HEK293 (cell line): Measurements from ENCODE around the gene IDE.

ENCODE experiments used
- CTCF ChIA-PET: fragments of 350-600 bp; formaldehyde crosslinking; extraction: SDS; loops from one replicate; lab custom pipeline; 2021; ENCODE audit warnings: antibody characterized with exemption; lab: Yijun Ruan, JAX
- POLR2A ChIA-PET: fragments of 300-600 bp; formaldehyde crosslinking; extraction: SDS; loops from one replicate; lab custom pipeline; 2020; ENCODE audit warnings: antibody characterized with exemption, inconsistent platforms; lab: Yijun Ruan, JAX
- H3K27ac ChIP-seq: fragments of 200-500 bp; sonication (Bioruptor generic); 2 replicates; pipeline ENCODE4 v1.5.1; 2014; ENCODE audit warnings: low read depth, low read length, control low read depth, inconsistent platforms; ENCODE audit errors: extremely low read depth
- H3K36me3 ChIP-seq, 2 experiments: fragments of 200-500 bp in 1 of 2; sonication (Bioruptor generic) in 1 of 2; 1 replicate in 1 of 2; 2 replicates in 1 of 2; pipeline ENCODE4 v1.5.1; 2014 to 2017; ENCODE audit warnings: inconsistent platforms in 2 of 2, low read length in 2 of 2; ENCODE audit not compliant: control insufficient read depth in 2 of 2, insufficient read depth in 1 of 2
- H3K4me1 ChIP-seq: fragments of 200-500 bp; sonication (Bioruptor generic); 2 replicates; pipeline ENCODE4 v1.5.1; 2014; ENCODE audit warnings: mild to moderate bottlenecking, low read length, inconsistent platforms; ENCODE audit not compliant: control insufficient read depth, insufficient read depth
- H3K4me3 ChIP-seq: 2 replicates; pipeline ENCODE4 v1.5.1; 2011; ENCODE audit warnings: low read depth, mild to moderate bottlenecking, control low read depth, low read length, moderate library complexity
- H3K9me3 ChIP-seq: fragments of 200-500 bp; sonication (Bioruptor generic); 2 replicates; pipeline ENCODE4 v1.5.1; 2014; ENCODE audit warnings: low read depth, low read length, inconsistent platforms; ENCODE audit not compliant: control insufficient read depth, insufficient read depth
- BCL6B ChIP-seq: fragments of 450-650 bp; formaldehyde crosslinking; IDR thresholded peaks from 2 replicates; pipeline ENCODE4 v1.5.1; 2017; ENCODE audit warnings: missing biosample characterization, missing genetic modification characterization
- GLI2 ChIP-seq: fragments of 450-650 bp; formaldehyde crosslinking; IDR thresholded peaks from 2 replicates; pipeline ENCODE4; 2017; ENCODE audit warnings: missing biosample characterization, missing genetic modification characterization, low read depth, borderline replicate concordance
- HOXD13 ChIP-seq: sonication (generic); formaldehyde crosslinking; IDR thresholded peaks from 2 replicates; pipeline ENCODE4 v1.8.0; 2022; ENCODE audit warnings: missing genetic modification reagents, borderline replicate concordance
- KLF8 ChIP-seq: fragments of 450-650 bp; formaldehyde crosslinking; IDR thresholded peaks from 2 replicates; pipeline ENCODE4 v1.5.1; 2016; ENCODE audit warnings: missing biosample characterization, missing genetic modification characterization
- OSR2 ChIP-seq: fragments of 450-650 bp; formaldehyde crosslinking; IDR thresholded peaks from 2 replicates; pipeline ENCODE4 v1.5.1; 2016; ENCODE audit warnings: missing biosample characterization, missing genetic modification characterization
- REPIN1 ChIP-seq: fragments of 450-650 bp; formaldehyde crosslinking; IDR thresholded peaks from 2 replicates; pipeline ENCODE4 v1.5.1; 2017; ENCODE audit warnings: missing biosample characterization, missing genetic modification characterization, low read depth
- SCRT2 ChIP-seq: fragments of 450-650 bp; formaldehyde crosslinking; IDR thresholded peaks from 2 replicates; pipeline ENCODE4 v1.5.1; 2016; ENCODE audit warnings: missing biosample characterization, missing genetic modification characterization
- ZBTB17 ChIP-seq: fragments of 450-650 bp; formaldehyde crosslinking; IDR thresholded peaks from 2 replicates; pipeline ENCODE4 v1.5.1; 2016; ENCODE audit warnings: missing biosample characterization, missing genetic modification characterization
- ZEB2 ChIP-seq: fragments of 450-650 bp; formaldehyde crosslinking; IDR thresholded peaks from 2 replicates; pipeline ENCODE4 v1.5.1; 2016; ENCODE audit warnings: missing biosample characterization, missing genetic modification characterization
- ZFP3 ChIP-seq: fragments of 450-650 bp; formaldehyde crosslinking; IDR thresholded peaks from 2 replicates; pipeline ENCODE4 v1.5.1; 2016; ENCODE audit warnings: low read depth, missing biosample characterization, missing genetic modification characterization
- ZFP41 ChIP-seq: fragments of 450-650 bp; formaldehyde crosslinking; IDR thresholded peaks from 2 replicates; pipeline ENCODE4 v1.5.1; 2016; ENCODE audit warnings: missing biosample characterization, missing genetic modification characterization, borderline replicate concordance
- ZFP69B ChIP-seq: fragments of 450-650 bp; formaldehyde crosslinking; IDR thresholded peaks from 2 replicates; pipeline ENCODE4 v1.5.1; 2016; ENCODE audit warnings: missing biosample characterization, missing genetic modification characterization
- ZNF114 ChIP-seq: fragments of 450-650 bp; formaldehyde crosslinking; IDR thresholded peaks from 2 replicates; pipeline ENCODE4 v1.5.0; 2017; ENCODE audit warnings: missing biosample characterization, missing genetic modification characterization
- ZNF169 ChIP-seq: fragments of 450-650 bp; formaldehyde crosslinking; IDR thresholded peaks from 2 replicates; pipeline ENCODE4 v1.5.1; 2016; ENCODE audit warnings: missing biosample characterization, missing genetic modification characterization
- ZNF23 ChIP-seq: fragments of 450-650 bp; formaldehyde crosslinking; IDR thresholded peaks from 2 replicates; pipeline ENCODE4 v1.5.1; 2016; ENCODE audit warnings: missing biosample characterization, missing genetic modification characterization, borderline replicate concordance
- ZNF280D ChIP-seq: fragments of 450-650 bp; formaldehyde crosslinking; IDR thresholded peaks from 2 replicates; pipeline ENCODE4 v1.5.1; 2016; ENCODE audit warnings: missing biosample characterization, missing genetic modification characterization
- ZNF366 ChIP-seq: fragments of 450-650 bp; formaldehyde crosslinking; conservative IDR thresholded peaks from 2 replicates; pipeline ENCODE4 v1.5.1; 2016; ENCODE audit warnings: missing biosample characterization, missing genetic modification characterization
- ZNF37A ChIP-seq: fragments of 450-650 bp; IDR thresholded peaks from 2 replicates; pipeline ENCODE4 v1.5.1; 2018; ENCODE audit warnings: missing biosample characterization, missing genetic modification characterization
- ZNF404 ChIP-seq: fragments of 450-650 bp; formaldehyde crosslinking; IDR thresholded peaks from 2 replicates; pipeline ENCODE4 v1.5.1; 2017; ENCODE audit warnings: missing biosample characterization, missing genetic modification characterization
- ZNF416 ChIP-seq: fragments of 450-650 bp; formaldehyde crosslinking; IDR thresholded peaks from 2 replicates; pipeline ENCODE4 v1.5.1; 2016; ENCODE audit warnings: missing biosample characterization, missing genetic modification characterization
- ZNF561 ChIP-seq: fragments of 450-650 bp; IDR thresholded peaks from 2 replicates; pipeline ENCODE4 v1.5.1; 2018; ENCODE audit warnings: missing biosample characterization, missing genetic modification characterization, borderline replicate concordance
- ZNF596 ChIP-seq: fragments of 450-650 bp; IDR thresholded peaks from 2 replicates; pipeline ENCODE4 v1.5.0; 2018; ENCODE audit warnings: missing biosample characterization, mild to moderate bottlenecking, missing genetic modification characterization, moderate library complexity
- ZNF624 ChIP-seq: fragments of 450-650 bp; formaldehyde crosslinking; IDR thresholded peaks from 2 replicates; pipeline ENCODE4 v1.5.1; 2017; ENCODE audit warnings: missing biosample characterization, missing genetic modification characterization
- ZNF670 ChIP-seq: fragments of 450-650 bp; formaldehyde crosslinking; IDR thresholded peaks from 2 replicates; pipeline ENCODE4 v1.5.1; 2016; ENCODE audit warnings: missing biosample characterization, missing genetic modification characterization, low read depth
- ZNF768 ChIP-seq: fragments of 450-650 bp; formaldehyde crosslinking; IDR thresholded peaks from 2 replicates; pipeline ENCODE4 v1.5.1; 2018; ENCODE audit warnings: missing biosample characterization, mild to moderate bottlenecking, missing genetic modification characterization
- ZNF785 ChIP-seq: fragments of 450-650 bp; formaldehyde crosslinking; IDR thresholded peaks from 2 replicates; pipeline ENCODE4 v1.5.1; 2016; ENCODE audit warnings: missing biosample characterization, missing genetic modification characterization
- ZNF791 ChIP-seq: fragments of 450-650 bp; formaldehyde crosslinking; IDR thresholded peaks from 2 replicates; pipeline ENCODE4 v1.5.1; 2016; ENCODE audit warnings: missing biosample characterization, missing genetic modification characterization
- ZSCAN16 ChIP-seq: fragments of 450-650 bp; formaldehyde crosslinking; IDR thresholded peaks from 2 replicates; pipeline ENCODE4 v1.5.1; 2016; ENCODE audit warnings: missing biosample characterization, missing genetic modification characterization
- ZSCAN5A ChIP-seq: fragments of 450-650 bp; formaldehyde crosslinking; IDR thresholded peaks from 2 replicates; pipeline ENCODE4 v1.5.1; 2016; ENCODE audit warnings: missing biosample characterization, missing genetic modification characterization
- TF ChIP-seq, protein P1 (sequence below): fragments of 450-650 bp; formaldehyde crosslinking; IDR thresholded peaks from 2 replicates; pipeline ENCODE4 v1.5.1; 2016; ENCODE audit warnings: missing biosample characterization, missing genetic modification characterization
- TF ChIP-seq, protein P2 (sequence below): fragments of 450-650 bp; formaldehyde crosslinking; IDR thresholded peaks from 2 replicates; pipeline ENCODE4 v1.5.1; 2016; ENCODE audit warnings: missing biosample characterization, missing genetic modification characterization

IDE gene

DNA sequence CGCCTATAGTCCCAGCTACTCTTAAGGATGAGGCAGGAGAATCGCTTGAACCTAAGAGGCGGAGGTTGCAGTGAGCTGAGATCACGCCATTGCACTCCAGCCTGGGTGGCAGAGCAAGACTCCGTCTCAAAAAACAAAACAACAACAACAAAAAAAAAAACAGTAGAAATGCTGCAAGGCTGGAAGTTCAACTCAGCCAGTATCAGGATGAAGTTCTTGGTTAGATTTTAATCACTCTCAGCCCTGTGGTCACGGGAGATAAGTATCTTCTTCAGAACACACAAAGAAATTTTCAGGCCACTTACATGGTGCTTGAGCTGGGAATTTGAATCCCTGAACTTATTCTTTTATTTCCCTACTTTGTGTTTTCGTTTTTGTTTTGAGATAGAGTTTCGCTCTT is 162.5 kb downstream of the IDE start:
- CTCF ChIA-PET = no interaction called here
- H3K4me1 ChIP-seq = peaks cover 2% of the 10 kb centered on the region; the same call in 1 of the 2 replicates
- TF ChIP-seq ZNF280D (tag by site-specific recombination) (no peak), KLF8 (no peak), ZNF23 (tag by site-specific recombination) (no peak), ZBTB17 (no peak), ZNF169 (tag by site-specific recombination) (no peak), ZFP3 (tag by site-specific recombination) (no peak), ZFP41 (tag by site-specific recombination) (no peak), ZNF791 (no peak), ZNF366 (tag by site-specific recombination) (no peak), OSR2 (tag by site-specific recombination) (no peak), ZEB2 (tag by site-specific recombination) (no peak), REPIN1 (tag by site-specific recombination) (no peak), BCL6B (tag by site-specific recombination) (no peak), ZFP69B (tag by site-specific recombination) (no peak), ZNF404 (no peak), ZSCAN16 (tag by site-specific recombination) (no peak)
- TF ChIP-seq, protein P1, sequence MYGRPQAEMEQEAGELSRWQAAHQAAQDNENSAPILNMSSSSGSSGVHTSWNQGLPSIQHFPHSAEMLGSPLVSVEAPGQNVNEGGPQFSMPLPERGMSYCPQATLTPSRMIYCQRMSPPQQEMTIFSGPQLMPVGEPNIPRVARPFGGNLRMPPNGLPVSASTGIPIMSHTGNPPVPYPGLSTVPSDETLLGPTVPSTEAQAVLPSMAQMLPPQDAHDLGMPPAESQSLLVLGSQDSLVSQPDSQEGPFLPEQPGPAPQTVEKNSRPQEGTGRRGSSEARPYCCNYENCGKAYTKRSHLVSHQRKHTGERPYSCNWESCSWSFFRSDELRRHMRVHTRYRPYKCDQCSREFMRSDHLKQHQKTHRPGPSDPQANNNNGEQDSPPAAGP (tag by site-specific recombination) = no peak
- TF ChIP-seq, protein P2, sequence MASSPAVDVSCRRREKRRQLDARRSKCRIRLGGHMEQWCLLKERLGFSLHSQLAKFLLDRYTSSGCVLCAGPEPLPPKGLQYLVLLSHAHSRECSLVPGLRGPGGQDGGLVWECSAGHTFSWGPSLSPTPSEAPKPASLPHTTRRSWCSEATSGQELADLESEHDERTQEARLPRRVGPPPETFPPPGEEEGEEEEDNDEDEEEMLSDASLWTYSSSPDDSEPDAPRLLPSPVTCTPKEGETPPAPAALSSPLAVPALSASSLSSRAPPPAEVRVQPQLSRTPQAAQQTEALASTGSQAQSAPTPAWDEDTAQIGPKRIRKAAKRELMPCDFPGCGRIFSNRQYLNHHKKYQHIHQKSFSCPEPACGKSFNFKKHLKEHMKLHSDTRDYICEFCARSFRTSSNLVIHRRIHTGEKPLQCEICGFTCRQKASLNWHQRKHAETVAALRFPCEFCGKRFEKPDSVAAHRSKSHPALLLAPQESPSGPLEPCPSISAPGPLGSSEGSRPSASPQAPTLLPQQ (tag by site-specific recombination) = no peak
- TF ChIP-seq, all 188 proteins: peak for 0
- Histone ChIP-seq H3K27ac (no peak overlapping the region), H3K36me3 (no peaks in the 10 kb centered on the region), H3K4me3 (no peak overlapping the region), H3K9me3 (no peaks in the 10 kb centered on the region)
- POLR2A ChIA-PET = no interaction called here

DNA sequence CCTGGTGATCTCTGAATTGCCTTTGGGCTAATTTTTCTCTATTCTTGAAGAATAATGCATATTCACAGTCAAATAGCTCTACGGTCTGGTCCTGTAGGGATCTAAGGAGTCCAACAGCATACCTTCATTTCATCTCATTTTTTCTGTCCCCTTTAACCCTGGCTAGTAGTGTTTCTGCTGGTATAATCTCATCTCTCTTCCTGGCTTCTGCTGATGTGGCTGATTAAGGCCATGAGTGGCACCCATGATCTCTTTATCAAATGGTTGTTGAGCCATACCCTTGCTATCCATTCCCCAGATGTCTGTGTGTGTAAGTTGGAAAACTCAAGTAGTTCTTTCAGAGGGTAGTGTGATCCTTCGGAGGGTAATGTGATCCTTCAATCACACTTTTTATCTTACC is 163.4 kb downstream of the IDE start:
- Histone ChIP-seq H3K36me3 (no peaks in the 10 kb centered on the region), H3K4me3 (no peak overlapping the region), H3K27ac (no peak overlapping the region), H3K9me3 (no peaks in the 10 kb centered on the region), H3K4me1 (peaks cover 2% of the 10 kb centered on the region; the same call in 1 of the 2 replicates)
- no peak for TF ChIP-seq ZNF624 (tag by site-specific recombination)
- no peak for TF ChIP-seq ZNF785 (tag by site-specific recombination)
- no peak for TF ChIP-seq ZNF37A
- no peak for TF ChIP-seq ZNF670 (tag by site-specific recombination)
- no peak for TF ChIP-seq ZNF596
- TF ChIP-seq ZSCAN5A (tag by site-specific recombination) = no peak
- no peak for TF ChIP-seq ZNF768 (tag by site-specific recombination)
- no peak for TF ChIP-seq GLI2 (tag by site-specific recombination)
- TF ChIP-seq ZNF561 (tag by site-specific recombination) = no peak
- no peak for TF ChIP-seq ZNF114 (tag by site-specific recombination)
- TF ChIP-seq SCRT2 (tag by site-specific recombination) = no peak
- no peak for TF ChIP-seq ZNF416 (tag by site-specific recombination)
- TF ChIP-seq HOXD13 = no peak
- CTCF ChIA-PET = no interaction called here
- POLR2A ChIA-PET = interaction anchor here (0.6 kb wide), 1 partner anchor 503 kb away, joined by 3 read pairs; no protein-coding TSS in a partner anchor
